ENCODE measurements around the gene PLXND1.

PLXND1 gene

GRCh38 chr3:129534428-129535027 lies 71.9 kb downstream of the PLXND1 start:
- FAIRE-seq, result no peak
- TF ChIP-seq POLR2A (IDR thresholded peaks at IDR 0.05; ENCODE audit: low read depth, low read length), result no peak
- TF ChIP-seq TAF1 (IDR thresholded peaks at IDR 0.05; ENCODE audit: borderline replicate concordance, low read depth, low read length), result no peak
- no peak for TF ChIP-seq POLR2AphosphoS5 (IDR thresholded peaks at IDR 0.05; ENCODE audit: low read depth, low read length)
- no peak for DNase-seq (ENCODE audit: insufficient read length)

DNA sequence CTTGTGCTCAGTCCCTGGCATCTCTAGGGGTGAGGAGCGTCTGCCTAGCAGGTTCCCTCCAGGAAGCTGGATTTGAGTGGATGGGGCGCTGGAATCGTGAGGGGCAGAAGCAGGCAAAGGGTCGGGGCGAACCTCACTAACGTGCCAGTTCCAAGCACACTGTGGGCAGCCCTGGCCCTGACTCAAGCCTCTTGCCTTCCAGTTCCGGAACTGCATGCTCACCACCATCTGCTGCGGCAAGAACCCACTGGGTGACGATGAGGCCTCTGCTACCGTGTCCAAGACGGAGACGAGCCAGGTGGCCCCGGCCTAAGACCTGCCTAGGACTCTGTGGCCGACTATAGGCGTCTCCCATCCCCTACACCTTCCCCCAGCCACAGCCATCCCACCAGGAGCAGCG lies 73.1 kb downstream of the PLXND1 start:
- FAIRE-seq, result no peak
- TF ChIP-seq TAF1 (IDR thresholded peaks at IDR 0.05; ENCODE audit: borderline replicate concordance, low read depth, low read length) (no peak), POLR2AphosphoS5 (IDR thresholded peaks at IDR 0.05; ENCODE audit: low read depth, low read length) (no peak), POLR2A (IDR thresholded peaks at IDR 0.05; ENCODE audit: low read depth, low read length) (no peak)
- DNase-seq (ENCODE audit: insufficient read length), result no peak

- FAIRE-seq (no peak), DNase-seq (ENCODE audit: insufficient read length) (no peak)
- TF ChIP-seq POLR2AphosphoS5 (IDR thresholded peaks at IDR 0.05; ENCODE audit: low read depth, low read length) (no peak), POLR2A (IDR thresholded peaks at IDR 0.05; ENCODE audit: low read depth, low read length) (no peak), TAF1 (IDR thresholded peaks at IDR 0.05; ENCODE audit: borderline replicate concordance, low read depth, low read length) (no peak)
Observed at GRCh38 chr3:129532261-129532660, 74.2 kb downstream of the PLXND1 start.

GRCh38 chr3:129531699-129532098 lies 74.8 kb downstream of the PLXND1 start:
- DNase-seq (ENCODE audit: insufficient read length) (no peak), FAIRE-seq (no peak)
- no peak for TF ChIP-seq TAF1 (IDR thresholded peaks at IDR 0.05; ENCODE audit: borderline replicate concordance, low read depth, low read length)
- TF ChIP-seq POLR2A (IDR thresholded peaks at IDR 0.05; ENCODE audit: low read depth, low read length), result no peak
- no peak for TF ChIP-seq POLR2AphosphoS5 (IDR thresholded peaks at IDR 0.05; ENCODE audit: low read depth, low read length)

DNA sequence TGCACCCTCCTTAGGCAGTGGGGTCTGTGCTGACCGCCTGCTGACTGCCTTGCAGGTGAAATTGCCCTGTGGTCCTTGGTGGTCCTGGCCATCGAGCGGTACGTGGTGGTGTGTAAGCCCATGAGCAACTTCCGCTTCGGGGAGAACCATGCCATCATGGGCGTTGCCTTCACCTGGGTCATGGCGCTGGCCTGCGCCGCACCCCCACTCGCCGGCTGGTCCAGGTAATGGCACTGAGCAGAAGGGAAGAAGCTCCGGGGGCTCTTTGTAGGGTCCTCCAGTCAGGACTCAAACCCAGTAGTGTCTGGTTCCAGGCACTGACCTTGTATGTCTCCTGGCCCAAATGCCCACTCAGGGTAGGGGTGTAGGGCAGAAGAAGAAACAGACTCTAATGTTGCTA lies 75.7 kb downstream of the PLXND1 start:
- FAIRE-seq (no peak), DNase-seq (ENCODE audit: insufficient read length) (no peak)
- TF ChIP-seq TAF1 (IDR thresholded peaks at IDR 0.05; ENCODE audit: borderline replicate concordance, low read depth, low read length) (no peak), POLR2AphosphoS5 (IDR thresholded peaks at IDR 0.05; ENCODE audit: low read depth, low read length) (no peak), POLR2A (IDR thresholded peaks at IDR 0.05; ENCODE audit: low read depth, low read length) (no peak)

DNA sequence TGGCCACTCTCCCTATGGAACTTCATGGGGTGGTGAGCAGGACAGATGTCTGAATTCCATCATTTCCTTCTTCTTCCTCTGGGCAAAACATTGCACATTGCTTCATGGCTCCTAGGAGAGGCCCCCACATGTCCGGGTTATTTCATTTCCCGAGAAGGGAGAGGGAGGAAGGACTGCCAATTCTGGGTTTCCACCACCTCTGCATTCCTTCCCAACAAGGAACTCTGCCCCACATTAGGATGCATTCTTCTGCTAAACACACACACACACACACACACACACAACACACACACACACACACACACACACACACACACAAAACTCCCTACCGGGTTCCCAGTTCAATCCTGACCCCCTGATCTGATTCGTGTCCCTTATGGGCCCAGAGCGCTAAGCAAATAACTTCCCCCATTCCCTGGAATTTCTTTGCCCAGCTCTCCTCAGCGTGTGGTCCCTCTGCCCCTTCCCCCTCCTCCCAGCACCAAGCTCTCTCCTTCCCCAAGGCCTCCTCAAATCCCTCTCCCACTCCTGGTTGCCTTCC lies 76.2 kb downstream of the PLXND1 start:
- DNase-seq (ENCODE audit: insufficient read length) (no peak), FAIRE-seq (no peak)
- TF ChIP-seq POLR2AphosphoS5 (IDR thresholded peaks at IDR 0.05; ENCODE audit: low read depth, low read length) (no peak), POLR2A (IDR thresholded peaks at IDR 0.05; ENCODE audit: low read depth, low read length) (no peak), TAF1 (IDR thresholded peaks at IDR 0.05; ENCODE audit: borderline replicate concordance, low read depth, low read length) (no peak)

DNA sequence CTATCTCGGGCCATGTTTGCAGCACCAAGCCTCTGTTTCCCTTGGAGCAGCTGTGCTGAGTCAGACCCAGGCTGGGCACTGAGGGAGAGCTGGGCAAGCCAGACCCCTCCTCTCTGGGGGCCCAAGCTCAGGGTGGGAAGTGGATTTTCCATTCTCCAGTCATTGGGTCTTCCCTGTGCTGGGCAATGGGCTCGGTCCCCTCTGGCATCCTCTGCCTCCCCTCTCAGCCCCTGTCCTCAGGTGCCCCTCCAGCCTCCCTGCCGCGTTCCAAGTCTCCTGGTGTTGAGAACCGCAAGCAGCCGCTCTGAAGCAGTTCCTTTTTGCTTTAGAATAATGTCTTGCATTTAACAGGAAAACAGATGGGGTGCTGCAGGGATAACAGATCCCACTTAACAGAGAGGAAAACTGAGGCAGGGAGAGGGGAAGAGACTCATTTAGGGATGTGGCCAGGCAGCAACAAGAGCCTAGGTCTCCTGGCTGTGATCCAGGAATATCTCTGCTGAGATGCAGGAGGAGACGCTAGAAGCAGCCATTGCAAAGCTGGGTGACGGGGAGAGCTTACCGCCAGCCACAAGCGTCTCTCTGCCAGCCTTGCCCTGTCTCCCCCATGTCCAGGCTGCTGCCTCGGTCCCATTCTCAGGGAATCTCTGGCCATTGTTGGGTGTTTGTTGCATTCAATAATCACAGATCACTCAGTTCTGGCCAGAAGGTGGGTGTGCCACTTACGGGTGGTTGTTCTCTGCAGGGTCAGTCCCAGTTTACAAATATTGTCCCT lies 76.9 kb downstream of the PLXND1 start:
- TF ChIP-seq TAF1 (IDR thresholded peaks at IDR 0.05; ENCODE audit: borderline replicate concordance, low read depth, low read length), result no peak
- TF ChIP-seq POLR2A (IDR thresholded peaks at IDR 0.05; ENCODE audit: low read depth, low read length), result no peak
- no peak for TF ChIP-seq POLR2AphosphoS5 (IDR thresholded peaks at IDR 0.05; ENCODE audit: low read depth, low read length)
- DNase-seq (ENCODE audit: insufficient read length), result no peak
- no peak for FAIRE-seq

DNA sequence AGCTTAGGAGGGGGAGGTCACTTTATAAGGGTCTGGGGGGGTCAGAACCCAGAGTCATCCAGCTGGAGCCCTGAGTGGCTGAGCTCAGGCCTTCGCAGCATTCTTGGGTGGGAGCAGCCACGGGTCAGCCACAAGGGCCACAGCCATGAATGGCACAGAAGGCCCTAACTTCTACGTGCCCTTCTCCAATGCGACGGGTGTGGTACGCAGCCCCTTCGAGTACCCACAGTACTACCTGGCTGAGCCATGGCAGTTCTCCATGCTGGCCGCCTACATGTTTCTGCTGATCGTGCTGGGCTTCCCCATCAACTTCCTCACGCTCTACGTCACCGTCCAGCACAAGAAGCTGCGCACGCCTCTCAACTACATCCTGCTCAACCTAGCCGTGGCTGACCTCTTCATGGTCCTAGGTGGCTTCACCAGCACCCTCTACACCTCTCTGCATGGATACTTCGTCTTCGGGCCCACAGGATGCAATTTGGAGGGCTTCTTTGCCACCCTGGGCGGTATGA lies 77.8 kb downstream of the PLXND1 start, which contains the start of gene RHO:
Gene RHO (plus strand): TSS at position 51 of the 512 bp plus-strand sequence. CDS start 95 bp downstream, at position 146.
- no peak for FAIRE-seq
- TF ChIP-seq POLR2AphosphoS5 (IDR thresholded peaks at IDR 0.05; ENCODE audit: low read depth, low read length), result no peak
- no peak for TF ChIP-seq TAF1 (IDR thresholded peaks at IDR 0.05; ENCODE audit: borderline replicate concordance, low read depth, low read length)
- TF ChIP-seq POLR2A (IDR thresholded peaks at IDR 0.05; ENCODE audit: low read depth, low read length), result no peak

DNA sequence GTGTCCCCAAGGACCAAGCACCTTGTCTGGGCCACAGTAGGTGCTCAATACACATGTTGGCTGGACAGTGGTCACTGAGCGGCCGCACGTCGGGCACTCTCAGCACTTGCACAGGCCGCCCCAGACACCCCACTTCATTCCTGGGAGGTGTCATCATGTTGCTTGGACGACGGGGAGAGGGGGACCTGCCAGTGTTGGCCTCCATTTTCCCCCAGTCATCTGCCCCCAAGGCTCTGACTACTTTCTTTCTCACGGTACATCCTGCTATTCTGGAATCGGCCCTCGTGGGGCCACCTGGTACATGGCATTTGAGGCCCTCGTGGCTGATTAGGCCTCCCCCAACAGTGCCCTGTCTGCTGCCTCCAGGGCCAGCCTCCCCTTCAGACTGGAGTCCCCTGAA lies 79.2 kb downstream of the PLXND1 start:
- FAIRE-seq (no peak), DNase-seq (ENCODE audit: insufficient read length) (no peak)

More for the DNA sequence above, 77.8 kb downstream of the PLXND1 start, which contains the start of gene RHO:
- DNase-seq (ENCODE audit: insufficient read length), result no peak

DNA sequence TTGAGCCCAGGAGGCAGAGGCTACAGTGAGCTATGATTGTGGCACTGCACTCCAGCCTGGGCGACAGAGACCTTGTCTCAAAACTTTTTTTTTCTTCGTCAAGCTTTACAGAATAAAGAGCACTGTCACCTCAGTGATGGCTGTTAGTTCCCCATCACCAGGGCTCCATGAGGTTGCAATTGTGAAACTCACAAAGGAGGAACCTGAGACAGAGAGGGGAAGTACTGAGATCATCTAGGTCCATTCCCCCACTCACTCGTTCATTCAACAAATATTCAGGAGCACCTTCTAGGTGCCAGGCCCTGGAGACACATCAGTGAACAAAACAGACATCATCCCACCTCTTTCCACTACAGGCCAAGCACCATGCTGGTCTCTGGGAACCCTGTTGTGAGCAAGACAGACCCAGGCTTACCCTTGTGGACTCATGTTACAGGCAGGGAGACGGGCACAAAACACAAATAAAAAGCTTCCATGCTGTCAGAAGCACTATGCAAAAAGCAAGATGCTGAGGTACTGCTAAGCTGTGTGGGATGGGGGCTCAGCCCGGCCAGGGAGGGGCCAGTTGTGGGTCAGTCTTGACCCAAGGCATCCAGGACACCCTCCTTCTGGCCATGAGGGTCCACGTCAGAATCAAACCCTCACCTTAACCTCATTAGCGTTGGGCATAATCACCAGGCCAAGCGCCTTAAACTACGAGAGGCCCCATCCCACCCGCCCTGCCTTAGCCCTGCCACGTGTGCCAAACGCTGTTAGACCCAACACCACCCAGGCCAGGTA lies 80.2 kb downstream of the PLXND1 start:
- DNase-seq (ENCODE audit: insufficient read length), result peak; percentile 54
- TF ChIP-seq POLR2A (IDR thresholded peaks at IDR 0.05; ENCODE audit: low read depth, low read length) (no peak), POLR2AphosphoS5 (IDR thresholded peaks at IDR 0.05; ENCODE audit: low read depth, low read length) (no peak)
- FAIRE-seq, result peak; percentile 84

More for the DNA sequence above, 79.2 kb downstream of the PLXND1 start:
- no peak for TF ChIP-seq POLR2A (IDR thresholded peaks at IDR 0.05; ENCODE audit: low read depth, low read length)
- TF ChIP-seq TAF1 (IDR thresholded peaks at IDR 0.05; ENCODE audit: borderline replicate concordance, low read depth, low read length), result no peak
- TF ChIP-seq POLR2AphosphoS5 (IDR thresholded peaks at IDR 0.05; ENCODE audit: low read depth, low read length), result no peak

Data from GM12892 (cell line).